ENCODE measurements around the gene PSMB8.
A peak's percentile ranks its signal among the peaks of the same experiment; 100 is the strongest.
"Not testable (repeated sequence)": the region's sequence is repeated elsewhere in the genome, so short reads cannot be mapped to it uniquely, and the experiment has no call there.

The PSMB8 gene

GRCh38 chr6:32843979-32844838, at the start of gene PSMB8:
Gene PSMB8 (minus strand): TSS chr6:32844047. CDS start chr6:32843996, 51 bp downstream.
- in situ Hi-C loops (cut with HindIII; ENCODE audit: low pct_ligation_motif_present, low pct_unique_long_range_greater_than_20kb, low sequenced_read_pairs): no loop called here
- peak; percentile 93 for DNase-seq

DNA sequence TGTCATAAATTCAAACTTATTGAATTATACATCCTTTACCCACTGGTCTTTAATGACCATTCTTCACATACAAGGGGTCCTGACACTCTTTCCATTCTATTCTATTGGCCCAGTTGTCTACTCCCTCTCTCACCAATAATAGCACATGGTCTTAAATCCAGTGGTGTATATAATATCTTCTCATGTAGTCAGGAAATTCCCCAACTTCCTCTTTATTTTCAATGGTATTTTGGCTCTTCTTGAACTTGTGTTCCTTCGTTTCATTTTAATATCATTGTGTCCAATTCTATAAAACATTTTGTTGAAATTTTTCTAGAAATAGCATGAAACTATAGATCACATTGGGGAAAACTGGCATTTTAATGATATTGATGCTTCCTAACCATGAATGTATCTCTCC, 47.0 kb upstream of the PSMB8 start:
- no peak for DNase-seq
- in situ Hi-C loops (cut with HindIII; ENCODE audit: low pct_ligation_motif_present, low pct_unique_long_range_greater_than_20kb, low sequenced_read_pairs): no loop called here

DNA sequence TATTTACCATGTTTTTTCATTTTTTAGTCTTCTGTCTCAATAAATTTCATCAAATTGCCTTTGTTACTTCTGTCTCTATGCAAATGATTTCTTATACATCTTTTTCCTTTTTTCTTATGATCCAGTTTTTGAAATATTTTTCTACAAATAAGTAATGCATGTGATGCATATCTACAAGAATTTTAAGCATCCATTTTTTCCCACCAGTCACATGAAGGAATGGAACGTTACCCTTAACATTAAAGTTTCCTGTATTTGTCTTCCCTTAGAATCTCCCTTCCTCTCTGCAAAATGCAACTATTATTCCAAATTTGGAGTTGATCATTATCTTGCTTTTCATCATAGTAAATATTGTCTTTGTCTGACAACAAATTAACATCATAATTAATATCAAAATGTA, 45.7 kb upstream of the PSMB8 start:
- no peak for DNase-seq
- in situ Hi-C loops (cut with HindIII; ENCODE audit: low pct_ligation_motif_present, low pct_unique_long_range_greater_than_20kb, low sequenced_read_pairs): no loop called here

DNA sequence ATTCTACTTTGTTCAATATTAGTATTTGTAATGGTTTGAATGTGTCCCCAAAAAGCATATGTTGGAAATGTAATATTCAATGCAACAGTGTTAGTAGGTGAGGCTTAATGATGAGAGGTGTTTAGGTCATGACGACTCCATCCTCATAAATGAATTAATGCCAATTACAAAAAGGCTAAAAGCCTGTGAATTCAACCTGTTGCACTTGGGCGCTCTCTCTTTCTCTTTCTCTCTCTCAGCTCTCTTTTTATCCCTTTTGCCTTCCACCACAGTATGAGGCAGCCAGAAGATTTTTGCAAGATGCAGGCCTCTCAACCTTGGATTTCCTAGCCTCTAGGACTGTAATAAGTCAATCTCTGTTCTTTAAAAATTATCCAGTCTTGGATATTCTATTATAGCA, 44.7 kb upstream of the PSMB8 start:
- no peak for DNase-seq
- in situ Hi-C loops (cut with HindIII; ENCODE audit: low pct_ligation_motif_present, low pct_unique_long_range_greater_than_20kb, low sequenced_read_pairs): no loop called here

GRCh38 chr6:32887616-32888015, 43.8 kb upstream of the PSMB8 start:
- DNase-seq: no peak
- in situ Hi-C loops (cut with HindIII; ENCODE audit: low pct_ligation_motif_present, low pct_unique_long_range_greater_than_20kb, low sequenced_read_pairs): no loop called here

DNA sequence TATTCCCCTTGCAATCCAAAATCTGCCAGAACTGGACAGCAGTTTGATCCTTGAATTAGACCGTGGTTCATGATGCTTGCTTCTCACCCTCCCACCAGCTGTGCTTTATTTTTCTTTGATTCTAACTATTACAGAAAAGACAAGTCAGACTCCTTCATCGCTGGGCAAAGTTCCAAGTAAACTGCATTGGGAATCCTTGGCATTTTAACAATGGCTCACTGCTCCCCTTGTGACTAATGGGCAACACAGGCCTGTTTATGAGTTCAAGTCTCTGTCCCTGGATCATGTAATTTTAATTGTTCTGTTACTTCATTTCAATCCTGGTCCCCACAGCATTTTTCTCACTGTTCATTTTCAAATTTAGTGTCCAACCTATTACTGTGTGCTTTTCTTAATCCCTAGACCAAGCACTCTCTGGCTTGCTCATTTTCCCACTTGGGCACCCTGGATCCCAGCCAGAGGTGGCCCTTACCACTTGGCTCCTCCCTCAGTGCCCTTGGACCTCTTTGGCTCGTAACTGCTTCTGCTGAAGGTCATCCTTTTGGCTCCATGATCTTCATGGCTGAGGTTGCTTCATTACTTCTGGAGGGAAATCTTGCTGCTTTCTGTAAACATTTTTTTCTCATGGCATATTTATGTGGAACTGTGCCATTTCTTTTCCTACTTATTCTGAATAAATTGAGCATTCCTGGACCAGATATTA, 43.0 kb upstream of the PSMB8 start:
- in situ Hi-C loops (cut with HindIII; ENCODE audit: low pct_ligation_motif_present, low pct_unique_long_range_greater_than_20kb, low sequenced_read_pairs): no loop called here
- DNase-seq: peak; percentile 70

- peak; percentile 73 for DNase-seq
- in situ Hi-C loops (cut with HindIII; ENCODE audit: low pct_ligation_motif_present, low pct_unique_long_range_greater_than_20kb, low sequenced_read_pairs): no loop called here
Observed at GRCh38 chr6:32885698-32886286, 41.9 kb upstream of the PSMB8 start.

- in situ Hi-C loops (cut with HindIII; ENCODE audit: low pct_ligation_motif_present, low pct_unique_long_range_greater_than_20kb, low sequenced_read_pairs): no loop called here
- no peak for DNase-seq
Observed at GRCh38 chr6:32883789-32884188, 39.9 kb upstream of the PSMB8 start.

DNA sequence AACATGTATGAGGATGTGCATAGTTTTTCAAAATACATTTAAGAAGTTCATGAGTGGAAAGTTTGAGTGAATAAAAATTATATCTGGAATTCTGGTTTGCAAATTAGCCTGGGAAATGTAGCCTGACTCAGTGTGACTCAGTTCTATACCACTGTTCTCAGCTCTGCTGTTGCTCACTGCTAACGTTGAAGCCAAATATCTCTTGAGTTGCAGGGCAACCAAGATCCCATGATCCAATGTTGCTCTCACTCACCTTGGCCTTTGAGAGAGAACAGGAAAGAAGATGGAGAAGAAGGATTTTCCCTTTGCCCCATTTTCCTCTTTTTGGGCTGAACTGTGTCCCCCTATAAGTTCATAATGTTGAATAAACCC, 39.0 kb upstream of the PSMB8 start:
- in situ Hi-C loops (cut with HindIII; ENCODE audit: low pct_ligation_motif_present, low pct_unique_long_range_greater_than_20kb, low sequenced_read_pairs): no loop called here
- no peak for DNase-seq

GRCh38 chr6:32880962-32881361, 37.1 kb upstream of the PSMB8 start:
- in situ Hi-C loops (cut with HindIII; ENCODE audit: low pct_ligation_motif_present, low pct_unique_long_range_greater_than_20kb, low sequenced_read_pairs); DNase-seq: not testable (repeated sequence)

GRCh38 chr6:32879691-32880090, 35.8 kb upstream of the PSMB8 start:
- DNase-seq: no peak
- in situ Hi-C loops (cut with HindIII; ENCODE audit: low pct_ligation_motif_present, low pct_unique_long_range_greater_than_20kb, low sequenced_read_pairs): no loop called here

DNA sequence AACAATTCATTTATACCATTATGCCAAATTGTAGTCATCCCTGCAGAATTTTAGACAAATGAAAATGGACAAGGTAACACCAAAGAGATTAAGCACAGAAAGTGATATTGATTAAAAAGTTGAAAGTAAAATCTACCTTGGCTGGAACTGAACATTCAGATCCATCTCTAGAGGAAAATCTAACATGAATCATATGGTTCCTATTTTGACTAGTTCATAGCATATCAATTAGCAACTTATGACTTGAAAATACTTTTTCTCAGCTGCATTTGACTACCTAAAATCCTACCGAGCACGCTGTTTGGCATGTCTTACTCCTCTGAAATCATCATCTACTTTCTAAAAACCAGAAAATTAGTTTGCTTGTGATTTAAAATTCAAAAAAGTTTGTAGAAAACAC, 32.8 kb upstream of the PSMB8 start:
- in situ Hi-C loops (cut with HindIII; ENCODE audit: low pct_ligation_motif_present, low pct_unique_long_range_greater_than_20kb, low sequenced_read_pairs): no loop called here
- DNase-seq: no peak

DNA sequence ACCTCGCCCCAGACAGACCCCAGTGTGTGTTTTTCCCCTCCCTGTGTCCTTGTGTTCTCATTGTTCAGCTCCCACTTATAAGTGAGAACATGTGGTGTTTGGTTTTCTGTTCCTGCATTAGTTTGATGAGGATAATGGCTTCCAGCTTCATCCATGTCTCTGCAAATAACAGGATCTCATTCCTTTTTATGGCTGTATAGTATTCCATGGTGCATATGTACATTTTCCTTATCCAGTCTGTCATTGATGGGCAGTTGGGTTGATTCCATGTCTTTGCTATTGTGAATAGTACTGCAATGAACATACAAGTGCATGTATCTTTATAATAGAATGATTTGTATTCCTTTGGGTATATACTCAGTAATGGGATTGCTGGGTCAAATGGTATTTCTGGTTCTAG, 30.1 kb upstream of the PSMB8 start:
- DNase-seq; in situ Hi-C loops (cut with HindIII; ENCODE audit: low pct_ligation_motif_present, low pct_unique_long_range_greater_than_20kb, low sequenced_read_pairs): not testable (repeated sequence)

- in situ Hi-C loops (cut with HindIII; ENCODE audit: low pct_ligation_motif_present, low pct_unique_long_range_greater_than_20kb, low sequenced_read_pairs): no loop called here
- DNase-seq: peak; percentile 70
Observed at GRCh38 chr6:32868257-32868788, 24.5 kb upstream of the PSMB8 start.

DNA sequence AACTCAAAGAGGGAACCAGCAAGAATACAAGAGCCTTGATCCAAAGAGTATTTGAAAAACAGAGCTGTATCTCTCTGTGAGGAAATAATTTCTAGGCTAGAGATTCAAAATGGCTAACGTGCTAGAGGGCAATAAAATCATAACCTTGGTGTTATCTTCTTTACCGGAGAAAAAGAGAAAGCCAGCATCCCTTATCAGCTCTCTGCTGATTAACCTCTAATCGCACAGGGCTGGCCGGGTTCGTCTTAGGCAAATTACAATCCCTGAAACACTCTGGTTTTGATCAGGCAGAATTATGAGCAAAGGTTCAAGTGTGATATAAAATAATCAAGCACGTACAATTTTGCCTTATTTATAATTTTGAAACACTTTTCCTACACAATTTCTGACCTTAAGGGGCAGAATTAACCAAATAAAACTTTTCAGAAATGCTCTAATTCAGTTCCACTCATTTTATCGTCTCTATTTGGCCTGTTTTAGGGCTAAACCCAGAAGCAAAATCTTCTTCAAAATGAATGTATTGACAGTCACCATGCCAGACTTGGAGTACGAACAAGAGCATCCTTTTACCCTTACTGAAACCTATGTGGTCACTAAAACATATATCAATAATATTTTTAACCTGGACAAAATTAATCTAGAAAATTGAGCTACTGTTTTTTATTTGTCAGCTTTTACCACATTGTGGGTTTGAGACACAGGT, 23.9 kb upstream of the PSMB8 start:
- no peak for DNase-seq

GRCh38 chr6:32867022-32867477, 23.2 kb upstream of the PSMB8 start:
- in situ Hi-C loops (cut with HindIII; ENCODE audit: low pct_ligation_motif_present, low pct_unique_long_range_greater_than_20kb, low sequenced_read_pairs): no loop called here

More for the DNA sequence above, 23.9 kb upstream of the PSMB8 start:
- in situ Hi-C loops (cut with HindIII; ENCODE audit: low pct_ligation_motif_present, low pct_unique_long_range_greater_than_20kb, low sequenced_read_pairs): no loop called here

GRCh38 chr6:32865724-32866443, 22.0 kb upstream of the PSMB8 start:
- no peak for DNase-seq
- in situ Hi-C loops (cut with HindIII; ENCODE audit: low pct_ligation_motif_present, low pct_unique_long_range_greater_than_20kb, low sequenced_read_pairs): no loop called here

More at GRCh38 chr6:32867022-32867477, 23.2 kb upstream of the PSMB8 start:
- DNase-seq: no peak

GRCh38 chr6:32862725-32863124, 18.9 kb upstream of the PSMB8 start:
- DNase-seq: no peak
- in situ Hi-C loops (cut with HindIII; ENCODE audit: low pct_ligation_motif_present, low pct_unique_long_range_greater_than_20kb, low sequenced_read_pairs): no loop called here

Measured in ACHN (cell line).